ENCODE data around the gene NR5A1. TPM values are rescaled to one million over a fixed set of nuclear protein-coding genes. Genes with fewer than 3 reads are reported as not detected.

The NR5A1 gene
- total RNA-seq, 4 donors from 2014 or later: 0.14 to 0.58 TPM; not detected in 2

GRCh38 chr9:124479947-124480620 is 27.1 kb downstream of the NR5A1 start:
- no peak overlapping the region for H3K4me3 ChIP-seq
- no peaks in the 10 kb centered on the region for H3K4me1 ChIP-seq
- TF ChIP-seq CTCF (IDR thresholded peaks at IDR 0.05) (no peak), POLR2A (IDR thresholded peaks at IDR 0.05) (no peak)
- DNase-seq: no peak
- no peaks in the 10 kb centered on the region for H3K36me3 ChIP-seq
- H3K27ac ChIP-seq: no peak overlapping the region
- peaks cover 5 to 20% of the 10 kb centered on the region in 2 donors for H3K27me3 ChIP-seq
- no peaks in the 10 kb centered on the region for H3K9me3 ChIP-seq
- intact Hi-C loops (cut with DNase I; ENCODE audit: low total_unique reads): no loop called here

GRCh38 chr9:124479371-124479770 is 27.8 kb downstream of the NR5A1 start:
- DNase-seq: no peak
- no peak for TF ChIP-seq CTCF (IDR thresholded peaks at IDR 0.05)
- Histone ChIP-seq H3K36me3 (no peaks in the 10 kb centered on the region), H3K27me3 (peaks cover 5 to 20% of the 10 kb centered on the region in 2 donors), H3K4me1 (no peaks in the 10 kb centered on the region), H3K9me3 (no peaks in the 10 kb centered on the region), H3K27ac (no peak overlapping the region), H3K4me3 (no peak overlapping the region)
- intact Hi-C loops (cut with DNase I; ENCODE audit: low total_unique reads): no loop called here

GRCh38 chr9:124478354-124478753 is 28.8 kb downstream of the NR5A1 start:
- Histone ChIP-seq H3K36me3 (no peaks in the 10 kb centered on the region), H3K27ac (no peak overlapping the region), H3K27me3 (peaks cover 5 to 20% of the 10 kb centered on the region in 2 donors), H3K9me3 (no peaks in the 10 kb centered on the region), H3K4me3 (no peak overlapping the region), H3K4me1 (no peaks in the 10 kb centered on the region)
- no peak for DNase-seq
- intact Hi-C loops (cut with DNase I; ENCODE audit: low total_unique reads): no loop called here
- no peak for TF ChIP-seq POLR2A (IDR thresholded peaks at IDR 0.05)
- no peak for TF ChIP-seq CTCF (IDR thresholded peaks at IDR 0.05)

- H3K9me3 ChIP-seq: no peaks in the 10 kb centered on the region
- DNase-seq: no peak
- no peaks in the 10 kb centered on the region for H3K4me1 ChIP-seq
- H3K36me3 ChIP-seq: no peaks in the 10 kb centered on the region
- H3K27ac ChIP-seq: no peak overlapping the region
- intact Hi-C loops (cut with DNase I; ENCODE audit: low total_unique reads): no loop called here
- TF ChIP-seq POLR2A (IDR thresholded peaks at IDR 0.05): no peak
- no peak for TF ChIP-seq CTCF (IDR thresholded peaks at IDR 0.05)
- peaks cover 5 to 20% of the 10 kb centered on the region in 2 donors for H3K27me3 ChIP-seq
- H3K4me3 ChIP-seq: no peak overlapping the region
Measured at GRCh38 chr9:124477648-124478285, 29.4 kb downstream of the NR5A1 start.

- no peak overlapping the region for H3K27ac ChIP-seq
- H3K4me3 ChIP-seq: no peak overlapping the region
- no peak for TF ChIP-seq CTCF (IDR thresholded peaks at IDR 0.05)
- H3K9me3 ChIP-seq: no peaks in the 10 kb centered on the region
- peaks cover 5 to 20% of the 10 kb centered on the region in 2 donors for H3K27me3 ChIP-seq
- no peaks in the 10 kb centered on the region for H3K36me3 ChIP-seq
- intact Hi-C loops (cut with DNase I; ENCODE audit: low total_unique reads): no loop called here
- no peak for DNase-seq
- no peaks in the 10 kb centered on the region for H3K4me1 ChIP-seq
Measured at GRCh38 chr9:124477211-124477647, 30.0 kb downstream of the NR5A1 start.

Data from uterus (tissue), 4 donors.